GM12878 (cell line): Measurements from ENCODE around the gene GTF2IRD1. TPM values are rescaled to one million over a fixed set of nuclear protein-coding genes. Genes with fewer than 3 reads are reported as not detected.
"Not testable (repeated sequence)": the region's sequence is repeated elsewhere in the genome, so short reads cannot be mapped to it uniquely, and the experiment has no call there.

ENCODE experiments used
- ATAC-seq: fragments of 200-7000 bp; cut with Tn5 transposase; 3 replicates; pipeline ENCODE4 v1.9.1; 2020; ENCODE audit warnings: mild to moderate bottlenecking, moderate library complexity
- BruUV-seq: library from RNA; stranded (reverse); fragments of 400-500 nt; replicated peaks from 2 replicates; lab custom pipeline; 2021; lab: Mats Ljungman, UMichigan
- CTCF ChIA-PET: fragments of 300-600 bp; sonication (Branson Sonifier 250); formaldehyde crosslinking; extraction: SDS; loops from one replicate; lab custom pipeline; 2021; ENCODE audit warnings: inconsistent platforms; lab: Yijun Ruan, JAX
- POLR2A ChIA-PET: fragments of 350-600 bp; formaldehyde crosslinking; extraction: SDS; loops from one replicate; lab custom pipeline; 2021; ENCODE audit warnings: inconsistent platforms; lab: Charles Lee
- RAD21 ChIA-PET: fragments of 300-600 bp; sonication (Branson Sonifier 250); formaldehyde crosslinking; loops from one replicate; lab custom pipeline; 2023; ENCODE audit warnings: antibody characterized with exemption; ENCODE audit not compliant: unreplicated experiment; lab: Charles Lee
- SMC1A ChIA-PET: fragments of 300-600 bp; sonication (Branson Sonifier 250); formaldehyde crosslinking; loops from one replicate; lab custom pipeline; 2023; ENCODE audit not compliant: unreplicated experiment, uncharacterized antibody; lab: Charles Lee
- DNase-seq: peaks from one replicate; pipeline ENCODE4 v3.0.0-alpha.2; 2011; ENCODE audit warnings: low read depth, low spot score
- FAIRE-seq: peaks from 3 replicates; lab custom pipeline; 2011; peaks lifted over from hg19 to GRCh38; lab: Jason Lieb, UNC
- H2AFZ ChIP-seq: 2 replicates; pipeline ENCODE4 v1.6.0; 2011; ENCODE audit warnings: low read depth, low read length, control low read depth; ENCODE audit not compliant: control insufficient read depth
- H3K27ac ChIP-seq: 2 replicates; pipeline ENCODE4 v1.5.1; 2011; ENCODE audit warnings: control low read depth; ENCODE audit not compliant: control insufficient read depth, insufficient read depth
- H3K27me3 ChIP-seq, 2 experiments: replicated peaks in 1 of 2; 2 replicates each; pipeline versions ENCODE4 v1.6.0 to v1.6.1; 2011; ENCODE audit warnings: low read length in 1 of 2; ENCODE audit not compliant: control insufficient read depth in 2 of 2, insufficient read depth in 2 of 2
- H3K36me3 ChIP-seq, 2 experiments: 2 replicates each; pipeline ENCODE4 v1.5.1; 2011; ENCODE audit warnings: low read length in 1 of 2; ENCODE audit not compliant: control insufficient read depth in 2 of 2, insufficient read depth in 2 of 2
- H3K4me1 ChIP-seq: 2 replicates; pipeline ENCODE4 v1.6.1; 2011; ENCODE audit warnings: mild to moderate bottlenecking, low read length, moderate library complexity, mixed read lengths; ENCODE audit not compliant: control insufficient read depth, insufficient read depth
- H3K4me2 ChIP-seq: 2 replicates; pipeline ENCODE4 v1.6.0; 2011; ENCODE audit warnings: control low read depth; ENCODE audit not compliant: control insufficient read depth, insufficient read depth
- H3K4me3 ChIP-seq: fragments of 200-600 bp; sonication (generic); 2 replicates; pipeline ENCODE4 v1.5.1; 2016
- H3K79me2 ChIP-seq: 2 replicates; pipeline ENCODE4 v1.6.0; 2011; ENCODE audit warnings: low read length; ENCODE audit not compliant: control insufficient read depth, insufficient read depth
- H3K9ac ChIP-seq: 2 replicates; pipeline ENCODE4 v1.8.0; 2011; ENCODE audit warnings: low read length, control low read depth, mixed read lengths; ENCODE audit not compliant: control insufficient read depth, insufficient read depth
- H3K9me3 ChIP-seq: replicated peaks from 3 replicates; pipeline ENCODE4 v1.5.1; 2011; ENCODE audit warnings: mild to moderate bottlenecking, low read length; ENCODE audit not compliant: control insufficient read depth, insufficient read depth
- H4K20me1 ChIP-seq: 2 replicates; pipeline ENCODE4 v1.6.0; 2011; ENCODE audit not compliant: control insufficient read depth, insufficient read depth
- WGBS: methylation state at CpG from one replicate; pipeline ENCODE4 v1.1.6; 2016; ENCODE audit warnings: low lambda C conversion rate; ENCODE audit not compliant: insufficient replicate concordance, insufficient coverage; ENCODE audit errors: missing lambda C conversion rate; 5-methylcytosine and 5-hydroxymethylcytosine counted together
- in situ Hi-C: fragments of 300-500 bp; cut with MboI; formaldehyde crosslinking; loops from 9 replicates; pipeline ENCODE4 v1.14.3; 2018; ENCODE audit warnings: mixed read lengths
- intact Hi-C: fragments of 100-400 bp; cut with micrococcal nuclease; formaldehyde crosslinking; loops from one replicate; pipeline ENCODE4 v1.14.2; 2022; ENCODE audit not compliant: unreplicated experiment
- polyA plus RNA-seq, 11 experiments: library from polyadenylated mRNA; depleted of rRNA in 4 of 11; unstranded in 6 of 11; stranded (reverse) in 5 of 11; fragments of >200 nt; fragmentation: Nextera tagmentation in 4 of 11; fragmentation: Illumina TruSeq in 1 of 11; extraction: Ambion mirVana in 4 of 11; extraction: Trizol in 1 of 11; gene quantifications; 1 replicate in 1 of 11; 2 replicates in 10 of 11; pipeline versions ENCODE4 v1.2.1 to v1.2.3, GENCODE V29; 2011 to 2016; ENCODE audit warnings: inconsistent platforms in 2 of 11, missing spikeins in 2 of 11, low read depth in 1 of 11
- small RNA-seq: library from RNA; depleted of rRNA; stranded (forward); fragments of <200 nt; gene quantifications from one replicate; pipeline ENCODE3, GENCODE V24; 2014
- total RNA-seq, 4 experiments: library from RNA; depleted of rRNA in 3 of 4; stranded (reverse); fragments of >200 nt in 3 of 4; fragmentation: Illumina TruSeq in 1 of 4; extraction: Trizol in 1 of 4; gene quantifications; 2 replicates each; pipeline versions ENCODE4 v1.2.1 to v1.2.3, GENCODE V29; 2013 to 2021
- TF ChIP-seq, protein P1 (sequence below): fragments of 450-650 bp; IDR thresholded peaks from 2 replicates; pipeline ENCODE4 v1.6.1; 2016; ENCODE audit warnings: mild to moderate bottlenecking

GTF2IRD1 gene
- total and polyA plus RNA-seq, 10 of the 15 experiments (the other 5 are each of a cell fraction or from before 2014, with no cell fraction given), result 0.48 to 3.0 (median 1.3) TPM

GRCh38 chr7:74651133-74651504 is 197.4 kb downstream of the GTF2IRD1 start:
- Histone ChIP-seq H3K4me2 (peak overlapping the region; percentile 61), H3K27ac (peak overlapping the region; percentile 29), H3K4me1 (peaks cover 16% of the 10 kb centered on the region), H3K4me3 (peak overlapping the region; percentile 62)
- H3K36me3 ChIP-seq, DNase-seq, H3K79me2 ChIP-seq, ATAC-seq, in situ Hi-C loops, H3K9me3 ChIP-seq, H2AFZ ChIP-seq, H3K9ac ChIP-seq, BruUV-seq, H4K20me1 ChIP-seq, H3K27me3 ChIP-seq, FAIRE-seq: not testable (repeated sequence)
- ChIA-PET CTCF (interaction anchor here (0.9 to 1.1 kb wide), 3 partner anchors 64 to 202 kb away, joined by 3 read pairs; no protein-coding TSS in a partner anchor), SMC1A (interaction anchor here (0.7 to 1.3 kb wide), 6 partner anchors 8 to 64 kb away, joined by 3 to 4 read pairs (median 3); no protein-coding TSS in a partner anchor), RAD21 (interaction anchor here (1.2 kb wide), 2 partner anchors 10 to 64 kb away, joined by 4 to 5 read pairs; no protein-coding TSS in a partner anchor), POLR2A (interaction anchor here (1.0 to 1.3 kb wide), 4 partner anchors 8 to 16 kb away, joined by 3 to 6 read pairs (median 4); no protein-coding TSS in a partner anchor)
- WGBS, result 73% methylated on average over 12 of the region's 12 CpGs
- TF ChIP-seq, protein P1, sequence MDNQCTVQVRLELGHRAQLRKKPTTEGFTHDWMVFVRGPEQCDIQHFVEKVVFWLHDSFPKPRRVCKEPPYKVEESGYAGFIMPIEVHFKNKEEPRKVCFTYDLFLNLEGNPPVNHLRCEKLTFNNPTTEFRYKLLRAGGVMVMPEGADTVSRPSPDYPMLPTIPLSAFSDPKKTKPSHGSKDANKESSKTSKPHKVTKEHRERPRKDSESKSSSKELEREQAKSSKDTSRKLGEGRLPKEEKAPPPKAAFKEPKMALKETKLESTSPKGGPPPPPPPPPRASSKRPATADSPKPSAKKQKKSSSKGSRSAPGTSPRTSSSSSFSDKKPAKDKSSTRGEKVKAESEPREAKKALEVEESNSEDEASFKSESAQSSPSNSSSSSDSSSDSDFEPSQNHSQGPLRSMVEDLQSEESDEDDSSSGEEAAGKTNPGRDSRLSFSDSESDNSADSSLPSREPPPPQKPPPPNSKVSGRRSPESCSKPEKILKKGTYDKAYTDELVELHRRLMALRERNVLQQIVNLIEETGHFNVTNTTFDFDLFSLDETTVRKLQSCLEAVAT, result peak; percentile 99
- intact Hi-C loops, result loop anchor here (2.0 kb wide), 1 partner anchor 16 kb away; no protein-coding TSS in a partner anchor

Small RNAs within 50 kb of the gene (small RNA-seq; reads per million reads assigned to genes)
- gene RNA5SP233, result not detected

Other genes starting within 250 kb of the GTF2IRD1 start
- gene LAT2, start 243.9 kb upstream of the GTF2IRD1 start, total RNA-seq (2014; rRNA removed), result 205 and 218 TPM in 2 replicates
- 162 and 166 TPM in 2 replicates for gene LAT2, start 243.9 kb upstream of the GTF2IRD1 start, total RNA-seq (2014; rRNA removed; fragmentation: Illumina TruSeq; extraction: Trizol)
- 217 TPM in 2 replicates for gene LAT2, start 243.9 kb upstream of the GTF2IRD1 start, total RNA-seq (2021)
- 124 and 153 TPM in 2 replicates for gene LAT2, start 243.9 kb upstream of the GTF2IRD1 start, polyA plus RNA-seq (2011; rRNA removed)
- gene LAT2, start 243.9 kb upstream of the GTF2IRD1 start, polyA plus RNA-seq (2014; fragmentation: Illumina TruSeq; extraction: Trizol), result 104 and 177 TPM in 2 replicates
- 10 to 100 TPM; 33.4 to 48.7 TPM for gene LAT2, start 243.9 kb upstream of the GTF2IRD1 start, polyA plus RNA-seq (2014; fragmentation: Nextera tagmentation; extraction: Ambion mirVana)
- 242 and 276 TPM in 2 replicates for gene LAT2, start 243.9 kb upstream of the GTF2IRD1 start, polyA plus RNA-seq (2014; rRNA removed)
- 100 to 1,000 TPM; 195 to 218 TPM for gene LAT2, start 243.9 kb upstream of the GTF2IRD1 start, polyA plus RNA-seq (2016; fragmentation: Nextera tagmentation; extraction: Ambion mirVana)
- gene RFC2, start 199.5 kb upstream of the GTF2IRD1 start, total RNA-seq (2014; rRNA removed), result 95.3 and 95.8 TPM in 2 replicates
- 87.5 and 91.9 TPM in 2 replicates for gene RFC2, start 199.5 kb upstream of the GTF2IRD1 start, total RNA-seq (2014; rRNA removed; fragmentation: Illumina TruSeq; extraction: Trizol)
- 73.3 and 73.5 TPM in 2 replicates for gene RFC2, start 199.5 kb upstream of the GTF2IRD1 start, total RNA-seq (2021)
- 47.0 and 69.3 TPM in 2 replicates for gene RFC2, start 199.5 kb upstream of the GTF2IRD1 start, polyA plus RNA-seq (2011; rRNA removed)
- gene RFC2, start 199.5 kb upstream of the GTF2IRD1 start, polyA plus RNA-seq (2014; fragmentation: Illumina TruSeq; extraction: Trizol), result 108 and 121 TPM in 2 replicates
- gene RFC2, start 199.5 kb upstream of the GTF2IRD1 start, polyA plus RNA-seq (2014; fragmentation: Nextera tagmentation; extraction: Ambion mirVana), result 10 to 100 TPM; 25.8 to 45.2 TPM
- gene RFC2, start 199.5 kb upstream of the GTF2IRD1 start, polyA plus RNA-seq (2014; rRNA removed), result 89.9 and 92.7 TPM in 2 replicates
- gene RFC2, start 199.5 kb upstream of the GTF2IRD1 start, polyA plus RNA-seq (2016; fragmentation: Nextera tagmentation; extraction: Ambion mirVana), result 100 to 1,000 TPM; 135 to 145 TPM
- gene CLIP2, start 164.5 kb upstream of the GTF2IRD1 start, total RNA-seq (2014; rRNA removed), result 22.0 and 26.3 TPM in 2 replicates
- 26.9 and 27.4 TPM in 2 replicates for gene CLIP2, start 164.5 kb upstream of the GTF2IRD1 start, total RNA-seq (2014; rRNA removed; fragmentation: Illumina TruSeq; extraction: Trizol)
- gene CLIP2, start 164.5 kb upstream of the GTF2IRD1 start, total RNA-seq (2021), result 52.9 and 56.3 TPM in 2 replicates
- gene CLIP2, start 164.5 kb upstream of the GTF2IRD1 start, polyA plus RNA-seq (2011; rRNA removed), result 6.1 and 10.4 TPM in 2 replicates
- gene CLIP2, start 164.5 kb upstream of the GTF2IRD1 start, polyA plus RNA-seq (2014; fragmentation: Illumina TruSeq; extraction: Trizol), result 5.0 and 23.2 TPM in 2 replicates
- under 1 TPM; 0.26 to 0.82 TPM for gene CLIP2, start 164.5 kb upstream of the GTF2IRD1 start, polyA plus RNA-seq (2014; fragmentation: Nextera tagmentation; extraction: Ambion mirVana)
- 23.3 and 28.8 TPM in 2 replicates for gene CLIP2, start 164.5 kb upstream of the GTF2IRD1 start, polyA plus RNA-seq (2014; rRNA removed)
- gene CLIP2, start 164.5 kb upstream of the GTF2IRD1 start, polyA plus RNA-seq (2016; fragmentation: Nextera tagmentation; extraction: Ambion mirVana), result 10 to 100 TPM; 14.8 to 18.9 TPM
- 86.8 and 91.0 TPM in 2 replicates for gene GTF2I, start 203.8 kb downstream of the GTF2IRD1 start, total RNA-seq (2014; rRNA removed)
- gene GTF2I, start 203.8 kb downstream of the GTF2IRD1 start, total RNA-seq (2014; rRNA removed; fragmentation: Illumina TruSeq; extraction: Trizol), result 92.6 and 94.3 TPM in 2 replicates
- gene GTF2I, start 203.8 kb downstream of the GTF2IRD1 start, total RNA-seq (2021), result 161 and 172 TPM in 2 replicates
- 99.5 and 103 TPM in 2 replicates for gene GTF2I, start 203.8 kb downstream of the GTF2IRD1 start, polyA plus RNA-seq (2011; rRNA removed)
- gene GTF2I, start 203.8 kb downstream of the GTF2IRD1 start, polyA plus RNA-seq (2014; fragmentation: Illumina TruSeq; extraction: Trizol), result 114 and 142 TPM in 2 replicates
- gene GTF2I, start 203.8 kb downstream of the GTF2IRD1 start, polyA plus RNA-seq (2014; fragmentation: Nextera tagmentation; extraction: Ambion mirVana), result 1 to 10 TPM; 6.7 to 8.8 TPM
- 80.9 and 115 TPM in 2 replicates for gene GTF2I, start 203.8 kb downstream of the GTF2IRD1 start, polyA plus RNA-seq (2014; rRNA removed)
- 100 to 1,000 TPM; 144 to 156 TPM for gene GTF2I, start 203.8 kb downstream of the GTF2IRD1 start, polyA plus RNA-seq (2016; fragmentation: Nextera tagmentation; extraction: Ambion mirVana)